GM12801 (cell line): ENCODE data around the gene ANXA2.

Experiments
- TF ChIP-seq, protein P1 (sequence below): IDR thresholded peaks from one replicate; pipeline ENCODE4 v1.5.1; 2011; ENCODE audit warnings: control low read depth; ENCODE audit not compliant: insufficient read length; ENCODE audit errors: extremely low read depth

ANXA2 gene

GRCh38 chr15:60418096-60418495 lies 20.3 kb upstream of the ANXA2 start:
- TF ChIP-seq, protein P1, sequence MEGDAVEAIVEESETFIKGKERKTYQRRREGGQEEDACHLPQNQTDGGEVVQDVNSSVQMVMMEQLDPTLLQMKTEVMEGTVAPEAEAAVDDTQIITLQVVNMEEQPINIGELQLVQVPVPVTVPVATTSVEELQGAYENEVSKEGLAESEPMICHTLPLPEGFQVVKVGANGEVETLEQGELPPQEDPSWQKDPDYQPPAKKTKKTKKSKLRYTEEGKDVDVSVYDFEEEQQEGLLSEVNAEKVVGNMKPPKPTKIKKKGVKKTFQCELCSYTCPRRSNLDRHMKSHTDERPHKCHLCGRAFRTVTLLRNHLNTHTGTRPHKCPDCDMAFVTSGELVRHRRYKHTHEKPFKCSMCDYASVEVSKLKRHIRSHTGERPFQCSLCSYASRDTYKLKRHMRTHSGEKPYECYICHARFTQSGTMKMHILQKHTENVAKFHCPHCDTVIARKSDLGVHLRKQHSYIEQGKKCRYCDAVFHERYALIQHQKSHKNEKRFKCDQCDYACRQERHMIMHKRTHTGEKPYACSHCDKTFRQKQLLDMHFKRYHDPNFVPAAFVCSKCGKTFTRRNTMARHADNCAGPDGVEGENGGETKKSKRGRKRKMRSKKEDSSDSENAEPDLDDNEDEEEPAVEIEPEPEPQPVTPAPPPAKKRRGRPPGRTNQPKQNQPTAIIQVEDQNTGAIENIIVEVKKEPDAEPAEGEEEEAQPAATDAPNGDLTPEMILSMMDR, result no peak

DNA sequence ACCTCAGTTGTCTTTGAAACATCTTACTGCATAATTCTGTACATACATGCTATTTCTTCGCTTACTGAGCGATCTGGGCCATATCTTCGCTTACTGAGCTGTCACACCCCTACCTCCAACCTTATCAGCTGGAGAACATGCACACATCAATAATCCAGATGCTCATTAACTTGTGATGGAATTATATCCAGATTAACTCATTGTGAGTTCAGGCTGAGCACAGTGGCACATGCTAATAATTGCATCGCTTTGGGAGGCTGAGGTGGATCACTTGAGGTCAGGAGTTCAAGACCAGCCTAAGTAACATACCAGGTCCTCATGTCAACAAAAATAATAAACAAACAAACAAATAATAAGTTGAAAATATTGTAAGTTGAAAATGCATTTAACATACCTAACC lies 19.3 kb upstream of the ANXA2 start:
- TF ChIP-seq, protein P1, result no peak

DNA sequence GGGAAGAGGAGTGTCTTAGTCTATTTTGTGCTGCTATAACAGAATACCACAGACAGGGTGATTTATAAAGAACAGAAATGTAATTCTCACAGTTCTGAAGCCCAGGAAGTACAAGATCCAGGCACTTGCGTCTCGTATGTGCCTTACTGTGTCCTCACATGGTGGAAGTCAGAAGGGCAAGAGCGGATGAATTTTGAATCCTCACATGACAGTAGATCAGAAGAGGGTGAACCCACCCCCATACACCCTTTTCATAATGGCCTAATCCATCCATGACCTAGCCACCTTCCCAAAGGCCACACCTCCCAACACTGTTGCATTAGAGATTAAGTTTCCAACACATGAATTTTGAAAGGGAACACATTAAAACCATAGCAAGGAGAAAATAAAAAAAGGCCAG lies 18.7 kb upstream of the ANXA2 start:
- TF ChIP-seq, protein P1, result no peak

DNA sequence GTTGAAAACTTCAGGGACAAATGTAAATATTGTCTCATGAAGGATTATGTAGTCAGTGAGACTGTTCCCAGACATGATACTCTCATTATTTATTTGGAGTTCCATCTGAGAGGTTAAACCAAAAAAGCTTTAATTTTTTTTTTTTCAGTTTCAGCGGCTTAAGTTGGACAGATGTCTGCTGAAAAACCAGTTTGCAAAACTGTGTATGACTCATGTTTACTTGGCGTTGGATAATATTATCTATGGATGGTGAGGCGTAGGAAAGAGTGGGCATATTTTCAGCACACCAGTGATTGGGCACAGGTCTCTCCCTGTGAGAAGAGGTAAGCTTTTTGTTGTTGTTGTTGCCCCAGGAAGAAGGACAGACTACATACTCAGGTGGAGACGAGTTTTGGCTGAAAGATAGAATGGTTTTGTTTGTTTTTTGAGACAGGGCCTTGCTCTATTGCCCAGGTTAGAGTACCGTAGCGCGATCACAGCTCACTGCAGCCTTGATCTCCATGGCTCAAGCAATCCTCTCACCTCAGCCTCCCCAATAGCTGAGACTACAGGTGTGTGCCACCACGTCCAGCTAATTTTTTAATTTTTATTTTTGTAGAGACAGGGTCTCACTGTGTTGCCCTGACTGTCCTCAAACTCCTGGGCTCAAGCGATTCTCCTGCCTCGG lies 16.4 kb upstream of the ANXA2 start:
- TF ChIP-seq, protein P1, result no peak

DNA sequence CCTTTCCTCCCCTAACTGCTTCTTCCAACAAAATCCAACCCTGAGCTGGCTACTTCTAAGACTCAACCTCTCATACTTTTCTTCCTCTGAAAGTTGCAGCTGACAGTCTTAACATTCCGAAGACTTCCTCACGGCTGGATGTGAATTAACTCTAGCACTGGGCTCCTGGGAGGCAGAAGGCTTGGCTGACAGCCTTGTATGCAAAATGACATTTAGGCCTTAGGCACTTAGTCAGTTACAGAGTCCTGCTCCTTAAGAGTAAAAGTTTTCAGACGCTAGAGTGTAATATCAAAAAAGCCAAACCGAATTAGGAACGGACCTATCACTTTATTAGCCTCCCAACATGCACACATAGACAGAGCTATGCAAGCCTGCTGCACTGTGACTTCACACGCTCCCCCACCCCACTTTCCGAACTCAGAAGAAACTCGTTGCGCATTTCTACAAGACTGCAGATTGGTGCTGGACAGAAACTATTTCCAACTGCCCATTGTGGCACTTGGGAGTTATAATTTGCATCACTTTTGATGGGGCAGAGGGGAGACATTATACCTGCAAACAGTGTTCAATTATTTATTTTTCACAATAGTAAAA lies 15.5 kb upstream of the ANXA2 start:
- TF ChIP-seq, protein P1, result no peak

DNA sequence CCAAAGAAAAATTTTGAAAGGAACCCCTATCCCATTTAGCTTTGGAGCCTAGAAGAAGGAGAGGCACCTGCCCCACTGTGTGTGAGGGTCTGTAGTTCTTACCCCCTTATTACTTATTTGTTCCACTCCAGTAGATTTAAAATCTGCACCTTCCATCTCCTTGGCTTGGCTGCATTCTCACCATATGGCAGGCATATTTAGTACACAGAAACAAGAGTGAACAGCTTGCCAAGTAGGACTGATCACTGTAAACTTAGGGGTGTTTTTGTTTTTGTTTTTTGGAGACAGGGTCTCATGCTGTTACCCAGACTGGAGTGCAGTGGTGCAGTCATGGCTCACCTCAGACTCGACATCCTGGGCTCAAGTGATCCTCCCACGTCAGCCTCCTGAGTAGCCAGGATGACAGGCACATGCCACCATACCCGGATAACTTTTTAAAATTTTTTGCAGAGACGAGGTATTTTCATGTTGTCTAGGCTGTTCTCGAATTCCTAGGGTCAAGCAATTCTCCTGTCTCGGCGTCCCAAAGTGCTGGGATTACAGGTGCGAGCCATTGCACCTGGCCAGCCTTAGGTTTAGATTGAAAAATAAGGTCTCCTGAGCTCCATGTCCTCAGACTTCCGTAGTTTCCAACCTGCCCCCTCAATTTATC lies 14.1 kb upstream of the ANXA2 start:
- TF ChIP-seq, protein P1, result no peak

GRCh38 chr15:60408463-60408981 lies 10.7 kb upstream of the ANXA2 start:
- TF ChIP-seq, protein P1, result no peak
